Measurements from ENCODE around the gene MECR. TPM values are rescaled to one million over a fixed set of nuclear protein-coding genes. Genes with fewer than 3 reads are reported as not detected.

The MECR gene
- polyA plus RNA-seq, 1 of the 3 experiments (the other 2 are of a cell fraction) = 38.3 TPM

GRCh38 chr1:29162476-29163138 lies 68.1 kb downstream of the MECR start:
- WGBS (ENCODE audit: low lambda C conversion rate) = 89% methylated on average over 9 of the region's 9 CpGs
- H3K9me2 ChIP-seq = no peaks in the 10 kb centered on the region
- H2AFZ ChIP-seq (ENCODE audit: low read depth) = no peak overlapping the region
- H3K36me3 ChIP-seq (replicated peaks in 1 of 2; ENCODE audit: control insufficient read depth in 1 of 2, insufficient read depth in 2 of 2, low read length in 1 of 2) = peaks cover 69 to 74% of the 10 kb centered on the region in 2 experiments
- H3K27ac ChIP-seq (ENCODE audit: low read depth in 2 of 2, low read length in 1 of 2) = no peak overlapping the region
- H4K20me1 ChIP-seq (ENCODE audit: insufficient read depth) = peaks cover 69% of the 10 kb centered on the region
- no peak overlapping the region for H3K4me2 ChIP-seq
- H3K9me3 ChIP-seq = no peaks in the 10 kb centered on the region
- TF ChIP-seq MXI1 (IDR thresholded peaks at IDR 0.05; ENCODE audit: low read depth, low read length) = no peak
- TF ChIP-seq FOXJ3 (CRISPR knock-in tag; IDR thresholded peaks at IDR 0.05) = no peak
- ChIA-PET POLR2A (no interaction called here), CTCF (interaction anchor here (1.7 kb wide), 1 partner anchor 286 kb away, joined by 3 read pairs; no protein-coding TSS in a partner anchor)
- no peaks in the 10 kb centered on the region for H3K27me3 ChIP-seq (ENCODE audit: insufficient read depth)
- H3F3A ChIP-seq (replicated peaks; ENCODE audit: insufficient read depth) = peaks cover 8% of the 10 kb centered on the region
- H3K79me2 ChIP-seq (ENCODE audit: insufficient read depth) = peaks cover 98% of the 10 kb centered on the region
- no peak overlapping the region for H3K9ac ChIP-seq
- H3K4me1 ChIP-seq (ENCODE audit: control insufficient read depth in 1 of 2, insufficient read depth in 2 of 2, low read depth in 1 of 2, low read length in 1 of 2) = peaks cover 5 to 9% of the 10 kb centered on the region in 2 experiments; a peak in 2 of 4 replicates
- no peak for DNase-seq
- H3K4me3 ChIP-seq (ENCODE audit: low read depth in 2 of 2, low read length in 1 of 2) = no peak overlapping the region

- Histone ChIP-seq H3K9me2 (no peaks in the 10 kb centered on the region), H3K36me3 (replicated peaks in 1 of 2; ENCODE audit: control insufficient read depth in 1 of 2, insufficient read depth in 2 of 2, low read length in 1 of 2) (peaks cover 74% of the 10 kb centered on the region in 2 experiments), H3K79me2 (ENCODE audit: insufficient read depth) (peaks cover 97% of the 10 kb centered on the region), H3K27ac (ENCODE audit: low read depth in 2 of 2, low read length in 1 of 2) (no peak overlapping the region), H3K4me1 (ENCODE audit: control insufficient read depth in 1 of 2, insufficient read depth in 2 of 2, low read depth in 1 of 2, low read length in 1 of 2) (peaks cover 7 to 13% of the 10 kb centered on the region in 2 experiments; a peak in 2 of 4 replicates), H3K27me3 (ENCODE audit: insufficient read depth) (no peaks in the 10 kb centered on the region), H3F3A (replicated peaks; ENCODE audit: insufficient read depth) (peaks cover 8% of the 10 kb centered on the region), H4K20me1 (ENCODE audit: insufficient read depth) (peaks cover 63% of the 10 kb centered on the region), H3K4me3 (ENCODE audit: low read depth in 2 of 2, low read length in 1 of 2) (no peak overlapping the region), H3K9ac (no peak overlapping the region), H2AFZ (ENCODE audit: low read depth) (no peak overlapping the region), H3K4me2 (no peak overlapping the region), H3K9me3 (no peaks in the 10 kb centered on the region)
- ChIA-PET CTCF (interaction anchor here (1.7 kb wide), 1 partner anchor 285 kb away, joined by 3 read pairs; no protein-coding TSS in a partner anchor), POLR2A (no interaction called here)
- 84% methylated on average over 4 of the region's 4 CpGs for WGBS (ENCODE audit: low lambda C conversion rate)
- TF ChIP-seq RXRA (IDR thresholded peaks at IDR 0.05; ENCODE audit: borderline replicate concordance, low read depth) (no peak), NFIC (IDR thresholded peaks at IDR 0.05; ENCODE audit: borderline replicate concordance) (no peak), ELF1 (IDR thresholded peaks at IDR 0.05) (no peak), PBX3 (IDR thresholded peaks at IDR 0.05) (no peak), IRF3 (IDR thresholded peaks at IDR 0.05; ENCODE audit: low read depth, low read length) (no peak)
- DNase-seq = no peak
Measured at GRCh38 chr1:29162025-29162424, 68.7 kb downstream of the MECR start.

- Histone ChIP-seq H4K20me1 (ENCODE audit: insufficient read depth) (peaks cover 43% of the 10 kb centered on the region), H3K4me1 (ENCODE audit: control insufficient read depth in 1 of 2, insufficient read depth in 2 of 2, low read depth in 1 of 2, low read length in 1 of 2) (peaks cover 13 to 20% of the 10 kb centered on the region in 2 experiments; a peak in 2 of 4 replicates), H3K9me2 (no peaks in the 10 kb centered on the region), H3K36me3 (replicated peaks in 1 of 2; ENCODE audit: control insufficient read depth in 1 of 2, insufficient read depth in 2 of 2, low read length in 1 of 2) (peaks cover 61 to 82% of the 10 kb centered on the region in 2 experiments), H3K4me2 (no peak overlapping the region), H3F3A (replicated peaks; ENCODE audit: insufficient read depth) (peaks cover 8% of the 10 kb centered on the region), H3K9ac (no peak overlapping the region), H3K79me2 (ENCODE audit: insufficient read depth) (peaks cover 96% of the 10 kb centered on the region), H3K27me3 (ENCODE audit: insufficient read depth) (no peaks in the 10 kb centered on the region), H2AFZ (ENCODE audit: low read depth) (no peak overlapping the region), H3K9me3 (no peaks in the 10 kb centered on the region), H3K4me3 (ENCODE audit: low read depth in 2 of 2, low read length in 1 of 2) (no peak overlapping the region), H3K27ac (ENCODE audit: low read depth in 2 of 2, low read length in 1 of 2) (no peak overlapping the region)
- DNase-seq = no peak
- POLR2A ChIA-PET = no interaction called here
- 98% methylated on average over 3 of the region's 3 CpGs for WGBS (ENCODE audit: low lambda C conversion rate)
- TF ChIP-seq CHD2 (IDR thresholded peaks at IDR 0.05; ENCODE audit: low read length, partially characterized antibody) (no peak), SIN3A (IDR thresholded peaks at IDR 0.05; ENCODE audit: borderline replicate concordance, low read depth, low read length) (no peak), PBX3 (IDR thresholded peaks at IDR 0.05) (no peak), YY1 (IDR thresholded peaks at IDR 0.05; ENCODE audit: low read depth) (no peak), MXI1 (IDR thresholded peaks at IDR 0.05; ENCODE audit: low read depth, low read length) (no peak), FOSL2 (IDR thresholded peaks at IDR 0.05; ENCODE audit: borderline replicate concordance, low read depth) (no peak), NFIC (IDR thresholded peaks at IDR 0.05; ENCODE audit: borderline replicate concordance) (no peak)
- CTCF ChIA-PET = interaction anchor here (0.7 to 1.5 kb wide), 3 partner anchors 22 to 1592 kb away, joined by 3 to 6 read pairs (median 4); partner anchors contain the start of gene SRSF4
Measured at GRCh38 chr1:29159773-29160172, 71.0 kb downstream of the MECR start.
